Activated T-cell treated with anti-CD3 and anti-CD28 coated beads, Interleukin-2, amount 50 U/mL, for 24 hours (primary cell): ENCODE measurements around the gene DENND5A.
A peak's percentile ranks its signal among the peaks of the same experiment; 100 is the strongest.

Experiments
- DNase-seq: peaks from one replicate; pipeline ENCODE4 v3.0.0-alpha.2; 2020
- H3K27ac Mint-ChIP-seq: 2 replicates; pipeline ENCODE4 v1.8.0; 2020; ENCODE audit warnings: mild to moderate bottlenecking, mixed read lengths
- H3K27me3 Mint-ChIP-seq: 2 replicates; pipeline ENCODE4 v1.8.0; 2020; ENCODE audit warnings: mixed read lengths
- H3K36me3 Mint-ChIP-seq: 2 replicates; pipeline ENCODE4 v1.8.0; 2020; ENCODE audit warnings: low read depth, mixed read lengths
- H3K4me1 Mint-ChIP-seq: 2 replicates; pipeline ENCODE4 v1.8.0; 2020; ENCODE audit warnings: low read depth, mixed read lengths
- H3K4me3 Mint-ChIP-seq: 2 replicates; pipeline ENCODE4 v1.8.0; 2020; ENCODE audit warnings: mild to moderate bottlenecking, moderate library complexity, mixed read lengths
- H3K9me3 Mint-ChIP-seq: 2 replicates; pipeline ENCODE4 v1.8.0; 2020; ENCODE audit warnings: mixed read lengths

The DENND5A gene

GRCh38 chr11:9153651-9154050 is 111.5 kb downstream of the DENND5A start:
- Mint-ChIP-seq H3K4me3 (no peak overlapping the region), H3K27me3 (no peaks in the 10 kb centered on the region), H3K27ac (no peak overlapping the region), H3K9me3 (no peaks in the 10 kb centered on the region), H3K4me1 (peaks cover 6% of the 10 kb centered on the region), H3K36me3 (peaks cover 55% of the 10 kb centered on the region)
- DNase-seq, result no peak

GRCh38 chr11:9151631-9152030 is 113.5 kb downstream of the DENND5A start:
- H3K9me3 Mint-ChIP-seq, result no peaks in the 10 kb centered on the region
- H3K27me3 Mint-ChIP-seq, result no peaks in the 10 kb centered on the region
- no peak overlapping the region for H3K27ac Mint-ChIP-seq
- H3K4me3 Mint-ChIP-seq, result no peak overlapping the region
- peaks cover 6% of the 10 kb centered on the region for H3K4me1 Mint-ChIP-seq
- peaks cover 63% of the 10 kb centered on the region for H3K36me3 Mint-ChIP-seq
- DNase-seq, result no peak

GRCh38 chr11:9150926-9151325 is 114.2 kb downstream of the DENND5A start:
- DNase-seq, result no peak
- peaks cover 6% of the 10 kb centered on the region for H3K4me1 Mint-ChIP-seq
- peaks cover 64% of the 10 kb centered on the region for H3K36me3 Mint-ChIP-seq

GRCh38 chr11:9150501-9150900 is 114.6 kb downstream of the DENND5A start:
- Mint-ChIP-seq H3K4me3 (no peak overlapping the region), H3K9me3 (no peaks in the 10 kb centered on the region), H3K27me3 (no peaks in the 10 kb centered on the region), H3K27ac (no peak overlapping the region), H3K36me3 (peaks cover 66% of the 10 kb centered on the region), H3K4me1 (peaks cover 6% of the 10 kb centered on the region)
- DNase-seq, result no peak

More at GRCh38 chr11:9150926-9151325, 114.2 kb downstream of the DENND5A start:
- Mint-ChIP-seq H3K9me3 (no peaks in the 10 kb centered on the region), H3K27ac (no peak overlapping the region), H3K4me3 (no peak overlapping the region), H3K27me3 (no peaks in the 10 kb centered on the region)

- no peaks in the 10 kb centered on the region for H3K9me3 Mint-ChIP-seq
- no peak overlapping the region for H3K4me3 Mint-ChIP-seq
- H3K36me3 Mint-ChIP-seq, result peaks cover 83% of the 10 kb centered on the region
- peaks cover 9% of the 10 kb centered on the region for H3K4me1 Mint-ChIP-seq
- H3K27me3 Mint-ChIP-seq, result no peaks in the 10 kb centered on the region
- no peak for DNase-seq
- peak overlapping the region; percentile 3 for H3K27ac Mint-ChIP-seq
These were observed 116.4 kb downstream of the DENND5A start for GRCh38 chr11:9148727-9149126.

GRCh38 chr11:9148035-9148434 is 117.1 kb downstream of the DENND5A start:
- Mint-ChIP-seq H3K4me1 (peaks cover 9% of the 10 kb centered on the region), H3K9me3 (no peaks in the 10 kb centered on the region), H3K27ac (peak overlapping the region; percentile 15), H3K36me3 (peaks cover 85% of the 10 kb centered on the region), H3K27me3 (no peaks in the 10 kb centered on the region), H3K4me3 (no peak overlapping the region)
- DNase-seq, result no peak

- no peaks in the 10 kb centered on the region for H3K27me3 Mint-ChIP-seq
- H3K4me1 Mint-ChIP-seq, result peaks cover 9% of the 10 kb centered on the region
- no peak for DNase-seq
- no peak overlapping the region for H3K27ac Mint-ChIP-seq
- H3K4me3 Mint-ChIP-seq, result no peak overlapping the region
- H3K9me3 Mint-ChIP-seq, result no peaks in the 10 kb centered on the region
- peaks cover 88% of the 10 kb centered on the region for H3K36me3 Mint-ChIP-seq
These were observed 118.7 kb downstream of the DENND5A start for GRCh38 chr11:9146477-9146876.

- Mint-ChIP-seq H3K27ac (peak overlapping the region; percentile 26), H3K36me3 (peaks cover 88% of the 10 kb centered on the region), H3K4me1 (peaks cover 15% of the 10 kb centered on the region), H3K27me3 (no peaks in the 10 kb centered on the region), H3K4me3 (no peak overlapping the region), H3K9me3 (no peaks in the 10 kb centered on the region)
- DNase-seq, result no peak
These were observed 119.9 kb downstream of the DENND5A start for GRCh38 chr11:9145283-9145682.

GRCh38 chr11:9144828-9145227 is 120.3 kb downstream of the DENND5A start:
- DNase-seq, result no peak
- H3K36me3 Mint-ChIP-seq, result peaks cover 86% of the 10 kb centered on the region
- H3K9me3 Mint-ChIP-seq, result no peaks in the 10 kb centered on the region
- H3K4me3 Mint-ChIP-seq, result no peak overlapping the region
- no peak overlapping the region for H3K27ac Mint-ChIP-seq
- H3K4me1 Mint-ChIP-seq, result peaks cover 18% of the 10 kb centered on the region
- H3K27me3 Mint-ChIP-seq, result no peaks in the 10 kb centered on the region

- Mint-ChIP-seq H3K27ac (no peak overlapping the region), H3K4me1 (peaks cover 25% of the 10 kb centered on the region), H3K4me3 (no peak overlapping the region), H3K36me3 (peaks cover 81% of the 10 kb centered on the region), H3K9me3 (no peaks in the 10 kb centered on the region), H3K27me3 (no peaks in the 10 kb centered on the region)
- no peak for DNase-seq
These were observed 121.4 kb downstream of the DENND5A start for GRCh38 chr11:9143721-9144120.

- Mint-ChIP-seq H3K4me3 (no peak overlapping the region), H3K9me3 (no peaks in the 10 kb centered on the region), H3K27ac (no peak overlapping the region)
These were observed 122.4 kb downstream of the DENND5A start for GRCh38 chr11:9142732-9143131.

GRCh38 chr11:9141186-9141585 is 124.0 kb downstream of the DENND5A start:
- no peak overlapping the region for H3K27ac Mint-ChIP-seq
- H3K36me3 Mint-ChIP-seq, result peaks cover 64% of the 10 kb centered on the region
- no peak for DNase-seq
- peaks cover 39% of the 10 kb centered on the region for H3K4me1 Mint-ChIP-seq
- H3K4me3 Mint-ChIP-seq, result no peak overlapping the region
- no peaks in the 10 kb centered on the region for H3K27me3 Mint-ChIP-seq
- H3K9me3 Mint-ChIP-seq, result no peaks in the 10 kb centered on the region

More at GRCh38 chr11:9142732-9143131, 122.4 kb downstream of the DENND5A start:
- Mint-ChIP-seq H3K36me3 (peaks cover 74% of the 10 kb centered on the region), H3K27me3 (no peaks in the 10 kb centered on the region), H3K4me1 (peaks cover 30% of the 10 kb centered on the region)
- no peak for DNase-seq

GRCh38 chr11:9139628-9140357 is 125.4 kb downstream of the DENND5A start:
- Mint-ChIP-seq H3K36me3 (peaks cover 52% of the 10 kb centered on the region), H3K27ac (peak overlapping the region; percentile 5), H3K4me3 (no peak overlapping the region), H3K4me1 (peaks cover 36% of the 10 kb centered on the region), H3K27me3 (no peaks in the 10 kb centered on the region), H3K9me3 (no peaks in the 10 kb centered on the region)
- DNase-seq, result no peak

GRCh38 chr11:9138612-9139579 is 126.3 kb downstream of the DENND5A start:
- H3K27ac Mint-ChIP-seq, result peak overlapping the region; percentile 5
- H3K4me1 Mint-ChIP-seq, result peaks cover 36% of the 10 kb centered on the region
- H3K4me3 Mint-ChIP-seq, result no peak overlapping the region
- H3K27me3 Mint-ChIP-seq, result no peaks in the 10 kb centered on the region
- H3K36me3 Mint-ChIP-seq, result peaks cover 43% of the 10 kb centered on the region
- H3K9me3 Mint-ChIP-seq, result no peaks in the 10 kb centered on the region
- DNase-seq, result no peak

- no peaks in the 10 kb centered on the region for H3K9me3 Mint-ChIP-seq
These were observed 127.1 kb downstream of the DENND5A start for GRCh38 chr11:9138133-9138453.

More at GRCh38 chr11:9138133-9138453, 127.1 kb downstream of the DENND5A start:
- H3K27ac Mint-ChIP-seq, result peak overlapping the region; percentile 75
- H3K4me3 Mint-ChIP-seq, result no peak overlapping the region
- no peak for DNase-seq
- peaks cover 36% of the 10 kb centered on the region for H3K4me1 Mint-ChIP-seq
- H3K27me3 Mint-ChIP-seq, result no peaks in the 10 kb centered on the region
- H3K36me3 Mint-ChIP-seq, result peaks cover 36% of the 10 kb centered on the region
